Thyroid gland (tissue), 4 donors: Measurements from ENCODE around the gene CAMTA1.

Experiments
- CTCF ChIP-seq, 6 experiments: fragments of 200-600 bp in 3 of 6; fragments of 450-650 bp in 3 of 6; sonication (generic) in 3 of 6; IDR thresholded peaks; one replicate each; pipeline ENCODE4 v1.5.1; 2016 to 2019; ENCODE audit warnings: antibody characterized with exemption in 6 of 6, mild to moderate bottlenecking in 2 of 6, inconsistent platforms in 1 of 6, moderate library complexity in 1 of 6
- POLR2A ChIP-seq, 2 donors: fragments of 450-650 bp; IDR thresholded peaks; one replicate each; pipeline ENCODE4 v1.6.1; 2017; ENCODE audit warnings: antibody characterized with exemption in 2 of 2, mild to moderate bottlenecking in 2 of 2, moderate library complexity in 1 of 2

DNA sequence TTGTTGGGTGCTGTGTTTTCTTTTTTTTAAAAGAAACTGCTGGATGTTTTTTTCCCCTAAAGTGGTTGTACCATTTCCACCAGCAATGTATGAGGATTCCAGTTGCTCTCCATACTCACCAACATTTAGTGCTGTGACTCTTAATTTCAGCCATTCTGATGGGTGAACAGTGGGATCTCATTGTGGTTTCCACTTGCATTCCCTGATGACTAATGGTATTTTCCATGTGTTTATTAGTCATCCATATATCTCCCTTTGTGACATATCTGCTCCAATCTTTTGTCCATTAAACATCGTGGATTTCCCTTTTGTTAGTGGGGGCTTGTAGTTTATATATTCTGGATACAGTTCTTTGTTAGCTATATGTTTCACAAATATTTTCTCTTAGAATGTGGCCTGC, 206.0 kb downstream of the CAMTA1 start:
- TF ChIP-seq CTCF (IDR thresholded peaks at IDR 0.05) (no peak), POLR2A (IDR thresholded peaks at IDR 0.05) (no peak)
